ENCODE measurements around the gene FGD1.

DNA sequence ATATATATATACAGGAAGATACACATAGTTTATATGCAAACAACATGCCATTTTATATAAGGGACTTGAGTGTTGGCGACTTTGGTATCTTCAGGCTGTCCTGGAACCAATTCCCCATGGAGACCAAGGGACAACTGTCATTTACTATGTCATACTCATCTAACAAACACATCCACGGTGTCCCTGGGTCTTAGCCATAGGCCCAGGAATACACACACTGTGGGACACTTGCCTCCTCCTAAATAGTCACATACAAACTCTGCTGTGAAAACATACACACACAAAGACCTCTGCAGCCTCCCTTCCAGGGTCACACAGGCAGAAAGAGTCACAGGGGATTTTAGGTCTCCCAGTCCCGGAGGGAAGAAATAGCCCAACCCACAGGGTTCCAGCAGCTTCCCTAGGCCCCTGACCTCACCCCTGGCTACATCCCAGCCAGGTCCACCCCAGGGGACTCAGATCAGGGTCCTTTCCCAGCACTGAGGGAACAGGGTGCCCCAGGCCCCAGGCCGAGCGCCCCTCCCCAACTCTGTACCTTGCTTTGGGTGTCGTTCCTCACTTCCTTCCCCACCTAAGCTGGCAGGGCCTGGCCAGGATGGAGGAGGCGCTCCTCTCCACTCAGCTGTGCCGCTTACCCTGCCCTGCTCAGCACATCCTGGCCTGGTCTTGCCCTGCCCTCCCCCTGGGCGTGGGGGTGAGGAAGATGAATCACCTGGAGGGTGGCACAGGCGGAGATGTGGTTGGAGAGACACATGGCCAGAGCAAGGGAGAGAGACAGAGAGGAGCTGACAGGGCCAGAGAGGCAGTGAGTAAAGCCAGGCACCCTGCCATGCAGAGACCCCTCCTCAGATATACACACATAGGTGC, 21.8 kb downstream of the FGD1 start:
- no peak for TF ChIP-seq POLR2AphosphoS5 (IDR thresholded peaks at IDR 0.05; ENCODE audit: low read depth, low read length)
- no peak for TF ChIP-seq POLR2A (IDR thresholded peaks at IDR 0.05; ENCODE audit: low read depth, low read length)
